Measurements from ENCODE around the gene ICAM3. TPM values are rescaled to one million over a fixed set of nuclear protein-coding genes. Genes with fewer than 3 reads are reported as not detected.

ICAM3 gene
- total RNA-seq, 1 donor from 2014 or later: 11.1 TPM

- DNase-seq (ENCODE audit: low read depth, low spot score): no peak
These were observed 46.4 kb downstream of the ICAM3 start for GRCh38 chr19:10292789-10293636.

DNA sequence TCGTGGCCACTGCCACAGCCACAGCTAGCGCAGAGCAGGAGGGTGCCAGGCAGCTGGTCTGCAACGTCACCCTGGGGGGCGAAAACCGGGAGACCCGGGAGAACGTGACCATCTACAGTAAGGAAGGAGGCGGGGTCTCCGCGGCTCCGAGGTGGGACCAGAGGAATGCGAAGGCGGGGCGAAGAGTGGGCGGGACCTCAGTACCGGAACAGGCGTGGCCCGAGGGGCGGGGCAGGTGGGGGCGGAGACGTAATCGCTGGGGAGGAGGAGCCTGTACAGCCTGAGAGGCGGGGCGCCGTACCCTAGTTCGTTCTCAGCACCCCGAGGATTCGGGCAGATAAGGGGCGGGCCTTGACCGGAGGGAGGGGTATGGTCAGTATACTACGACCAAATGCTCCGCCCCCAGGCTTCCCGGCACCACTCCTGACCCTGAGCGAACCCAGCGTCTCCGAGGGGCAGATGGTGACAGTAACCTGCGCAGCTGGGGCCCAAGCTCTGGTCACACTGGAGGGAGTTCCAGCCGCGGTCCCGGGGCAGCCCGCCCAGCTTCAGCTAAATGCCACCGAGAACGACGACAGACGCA, 47.1 kb downstream of the ICAM3 start:
- no peak for DNase-seq (ENCODE audit: low read depth, low spot score)

GRCh38 chr19:10291554-10292205, 47.7 kb downstream of the ICAM3 start:
- DNase-seq (ENCODE audit: low read depth, low spot score): no peak

- no peak for DNase-seq (ENCODE audit: low read depth, low spot score)
These were observed 48.4 kb downstream of the ICAM3 start for GRCh38 chr19:10290876-10291553.

DNA sequence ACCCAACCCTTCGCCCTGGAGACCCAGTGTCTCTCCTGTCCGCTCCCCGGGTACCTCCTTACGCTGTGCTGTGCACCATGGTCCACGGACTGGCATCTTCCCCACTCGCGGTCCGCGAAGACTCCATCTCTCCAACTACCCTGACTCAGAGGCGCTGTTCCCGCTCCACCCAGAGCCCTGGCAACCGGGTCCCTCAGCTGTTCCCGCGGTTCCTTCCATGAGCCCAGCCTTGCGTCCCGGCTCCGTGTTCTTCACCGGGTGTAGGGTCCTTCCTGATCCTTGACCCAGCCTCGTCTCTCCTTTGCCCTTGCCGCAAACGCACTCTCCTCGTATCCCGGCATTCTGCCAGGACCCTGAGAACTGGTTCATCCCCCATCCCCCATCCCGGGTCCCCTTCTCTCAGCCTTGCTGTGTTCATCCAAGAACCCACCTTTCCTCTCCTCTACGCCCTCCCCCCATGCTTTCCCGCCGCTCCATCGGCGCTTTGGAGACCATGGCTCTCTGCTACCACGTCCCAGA, 49.0 kb downstream of the ICAM3 start:
- no peak for DNase-seq (ENCODE audit: low read depth, low spot score)

- no peak for DNase-seq (ENCODE audit: low read depth, low spot score)
These were observed 49.5 kb downstream of the ICAM3 start, which contains the start of gene ICAM5 for GRCh38 chr19:10289836-10290356. Gene ICAM5 (plus strand): TSS chr19:10289952. CDS start chr19:10290044, 92 bp downstream.

DNA sequence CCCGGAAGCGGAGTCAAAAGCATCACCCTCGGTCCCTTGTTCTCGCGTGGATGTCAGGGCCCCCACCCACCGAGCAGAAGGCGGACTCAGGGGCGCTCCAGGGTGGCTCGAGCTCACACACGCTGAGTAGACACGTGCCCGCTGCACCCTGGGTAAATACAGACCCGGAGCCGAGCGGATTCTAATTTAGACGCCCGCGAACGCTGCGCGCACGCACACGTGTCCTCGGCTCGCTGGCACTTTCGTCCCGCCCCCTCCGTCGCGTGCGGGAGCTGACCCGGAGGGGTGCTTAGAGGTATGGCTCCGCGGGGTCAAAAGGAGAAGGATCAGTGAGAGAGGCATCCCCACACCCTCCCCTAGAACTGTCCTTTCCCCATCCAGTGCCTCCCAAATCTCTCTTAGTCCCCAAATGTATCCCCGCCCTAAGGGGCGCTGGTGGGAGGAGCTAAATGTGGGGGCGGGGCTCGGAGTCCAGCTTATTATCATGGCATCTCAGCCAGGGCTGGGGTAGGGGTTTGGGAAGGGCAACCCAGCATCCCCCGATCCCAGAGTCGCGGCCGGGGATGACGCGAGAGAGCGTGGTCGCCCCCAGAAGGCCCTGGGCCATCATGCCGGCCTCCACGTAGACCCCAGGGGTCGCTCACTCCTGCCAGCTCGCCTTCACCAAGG, 50.1 kb downstream of the ICAM3 start:
- DNase-seq (ENCODE audit: low read depth, low spot score): no peak

- DNase-seq (ENCODE audit: low read depth, low spot score): no peak
These were observed 50.7 kb downstream of the ICAM3 start for GRCh38 chr19:10288662-10289166.

- DNase-seq (ENCODE audit: low read depth, low spot score): no peak
These were observed 52.4 kb downstream of the ICAM3 start, which contains the start of gene ICAM4 for GRCh38 chr19:10286803-10287737. Gene ICAM4 (plus strand): TSS chr19:10286955. CDS start chr19:10287013, 58 bp downstream.

DNA sequence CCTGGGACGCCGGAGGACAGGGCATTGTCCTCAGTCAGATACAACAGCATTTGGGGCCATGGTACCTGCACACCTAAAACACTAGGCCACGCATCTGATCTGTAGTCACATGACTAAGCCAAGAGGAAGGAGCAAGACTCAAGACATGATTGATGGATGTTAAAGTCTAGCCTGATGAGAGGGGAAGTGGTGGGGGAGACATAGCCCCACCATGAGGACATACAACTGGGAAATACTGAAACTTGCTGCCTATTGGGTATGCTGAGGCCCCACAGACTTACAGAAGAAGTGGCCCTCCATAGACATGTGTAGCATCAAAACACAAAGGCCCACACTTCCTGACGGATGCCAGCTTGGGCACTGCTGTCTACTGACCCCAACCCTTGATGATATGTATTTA, 54.0 kb downstream of the ICAM3 start:
- DNase-seq (ENCODE audit: low read depth, low spot score): no peak

- DNase-seq (ENCODE audit: low read depth, low spot score): no peak
These were observed 54.5 kb downstream of the ICAM3 start for GRCh38 chr19:10284960-10285278.

DNA sequence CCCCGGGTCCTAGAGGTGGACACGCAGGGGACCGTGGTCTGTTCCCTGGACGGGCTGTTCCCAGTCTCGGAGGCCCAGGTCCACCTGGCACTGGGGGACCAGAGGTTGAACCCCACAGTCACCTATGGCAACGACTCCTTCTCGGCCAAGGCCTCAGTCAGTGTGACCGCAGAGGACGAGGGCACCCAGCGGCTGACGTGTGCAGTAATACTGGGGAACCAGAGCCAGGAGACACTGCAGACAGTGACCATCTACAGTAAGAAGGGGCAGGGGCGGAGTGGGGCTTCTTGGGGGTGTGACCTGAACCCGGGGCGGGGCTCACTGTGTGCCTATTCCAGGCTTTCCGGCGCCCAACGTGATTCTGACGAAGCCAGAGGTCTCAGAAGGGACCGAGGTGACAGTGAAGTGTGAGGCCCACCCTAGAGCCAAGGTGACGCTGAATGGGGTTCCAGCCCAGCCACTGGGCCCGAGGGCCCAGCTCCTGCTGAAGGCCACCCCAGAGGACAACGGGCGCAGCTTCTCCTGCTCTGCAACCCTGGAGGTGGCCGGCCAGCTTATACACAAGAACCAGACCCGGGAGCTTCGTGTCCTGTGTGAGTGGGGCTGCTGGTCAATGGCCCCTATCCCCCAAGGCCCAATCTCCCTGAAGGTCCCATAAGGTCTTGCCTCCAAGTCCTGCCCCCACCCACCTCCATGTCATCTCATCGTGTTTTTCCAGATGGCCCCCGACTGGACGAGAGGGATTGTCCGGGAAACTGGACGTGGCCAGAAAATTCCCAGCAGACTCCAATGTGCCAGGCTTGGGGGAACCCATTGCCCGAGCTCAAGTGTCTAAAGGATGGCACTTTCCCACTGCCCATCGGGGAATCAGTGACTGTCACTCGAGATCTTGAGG, 55.1 kb downstream of the ICAM3 start:
- DNase-seq (ENCODE audit: low read depth, low spot score): no peak

Other genes with a start within 250 kb of the ICAM3 start
- gene ANGPTL6, start 236.9 kb downstream of the ICAM3 start, total RNA-seq: 0.20 and 0.28 TPM in 2 replicates
- 41.2 and 51.6 TPM in 2 replicates for gene PPAN, start 233.3 kb downstream of the ICAM3 start, total RNA-seq
- 2.2 and 4.0 TPM in 2 replicates for gene P2RY11, start 227.9 kb downstream of the ICAM3 start, total RNA-seq
- gene EIF3G, start 219.7 kb downstream of the ICAM3 start, total RNA-seq: 335 and 417 TPM in 2 replicates
- 39.4 and 61.7 TPM in 2 replicates for gene DNMT1, start 144.7 kb downstream of the ICAM3 start, total RNA-seq
- gene S1PR2, start 108.3 kb downstream of the ICAM3 start, total RNA-seq: 0.25 and 0.46 TPM in 2 replicates
- 32.6 and 35.9 TPM in 2 replicates for gene MRPL4, start 87.4 kb downstream of the ICAM3 start, total RNA-seq
- 20.1 and 42.0 TPM in 2 replicates for gene ICAM1, start 68.5 kb downstream of the ICAM3 start, total RNA-seq
- 0.40 and 0.95 TPM in 2 replicates for gene ICAM4, start 52.7 kb downstream of the ICAM3 start, total RNA-seq
- 0.13 and 0.25 TPM in 2 replicates for gene ICAM5, start 49.7 kb downstream of the ICAM3 start, total RNA-seq
- 0.26 and 0.56 TPM in 2 replicates for gene ZGLP1, start 29.8 kb downstream of the ICAM3 start, total RNA-seq
- gene FDX2, start 23.6 kb downstream of the ICAM3 start, total RNA-seq: 21.8 and 25.8 TPM in 2 replicates
- gene RAVER1, start 6.1 kb downstream of the ICAM3 start, total RNA-seq: 10.3 and 13.8 TPM in 2 replicates
- gene TYK2, start 40.9 kb upstream of the ICAM3 start, total RNA-seq: 96.9 and 143 TPM in 2 replicates
- 335 and 371 TPM in 2 replicates for gene CDC37, start 63.9 kb upstream of the ICAM3 start, total RNA-seq
- gene PDE4A, start 80.9 kb upstream of the ICAM3 start, total RNA-seq: 2.6 and 2.7 TPM in 2 replicates
- 86.3 and 103 TPM in 2 replicates for gene KEAP1, start 163.7 kb upstream of the ICAM3 start, total RNA-seq
- not detected in 2 replicates for gene S1PR5, start 177.8 kb upstream of the ICAM3 start, total RNA-seq
- 12.1 and 12.5 TPM in 2 replicates for gene ATG4D, start 204.3 kb upstream of the ICAM3 start, total RNA-seq
- 9.8 and 13.7 TPM in 2 replicates for gene KRI1, start 226.4 kb upstream of the ICAM3 start, total RNA-seq
- gene CDKN2D, start 229.4 kb upstream of the ICAM3 start, total RNA-seq: 4.7 and 4.9 TPM in 2 replicates
- gene AP1M2, start 247.7 kb upstream of the ICAM3 start, total RNA-seq: not detected in 2 replicates